ENCODE measurements around the gene TAS2R8.
"Not testable (repeated sequence)": the region's sequence is repeated elsewhere in the genome, so short reads cannot be mapped to it uniquely, and the experiment has no call there.

Gene TAS2R8

DNA sequence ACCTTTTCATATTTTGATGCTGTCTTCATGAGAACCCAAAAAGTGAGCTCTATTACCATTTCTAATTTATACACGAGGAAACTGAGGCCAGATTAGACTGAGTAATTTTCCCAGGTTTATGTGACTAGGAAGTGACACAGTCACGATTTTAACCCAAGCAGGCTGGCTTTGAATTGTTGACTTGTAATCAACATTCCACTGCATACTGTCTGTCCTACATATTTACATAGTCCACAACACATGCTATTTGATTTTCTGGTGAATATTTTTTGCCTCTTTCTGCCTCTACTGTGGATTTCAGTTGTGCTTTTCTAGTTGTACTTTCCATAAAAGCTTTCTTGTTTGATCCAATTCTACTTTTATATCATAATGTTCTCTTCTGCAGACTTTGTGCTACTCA is 12.9 kb downstream of the TAS2R8 start:
- H4K20me1 ChIP-seq (ENCODE audit: insufficient read depth, low read length) = no peaks in the 10 kb centered on the region
- H3K79me2 ChIP-seq (ENCODE audit: insufficient read depth, low read length) = no peaks in the 10 kb centered on the region
- TF ChIP-seq, protein P1, sequence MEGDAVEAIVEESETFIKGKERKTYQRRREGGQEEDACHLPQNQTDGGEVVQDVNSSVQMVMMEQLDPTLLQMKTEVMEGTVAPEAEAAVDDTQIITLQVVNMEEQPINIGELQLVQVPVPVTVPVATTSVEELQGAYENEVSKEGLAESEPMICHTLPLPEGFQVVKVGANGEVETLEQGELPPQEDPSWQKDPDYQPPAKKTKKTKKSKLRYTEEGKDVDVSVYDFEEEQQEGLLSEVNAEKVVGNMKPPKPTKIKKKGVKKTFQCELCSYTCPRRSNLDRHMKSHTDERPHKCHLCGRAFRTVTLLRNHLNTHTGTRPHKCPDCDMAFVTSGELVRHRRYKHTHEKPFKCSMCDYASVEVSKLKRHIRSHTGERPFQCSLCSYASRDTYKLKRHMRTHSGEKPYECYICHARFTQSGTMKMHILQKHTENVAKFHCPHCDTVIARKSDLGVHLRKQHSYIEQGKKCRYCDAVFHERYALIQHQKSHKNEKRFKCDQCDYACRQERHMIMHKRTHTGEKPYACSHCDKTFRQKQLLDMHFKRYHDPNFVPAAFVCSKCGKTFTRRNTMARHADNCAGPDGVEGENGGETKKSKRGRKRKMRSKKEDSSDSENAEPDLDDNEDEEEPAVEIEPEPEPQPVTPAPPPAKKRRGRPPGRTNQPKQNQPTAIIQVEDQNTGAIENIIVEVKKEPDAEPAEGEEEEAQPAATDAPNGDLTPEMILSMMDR (IDR thresholded peaks at IDR 0.05; ENCODE audit: low read length) = no peak
- no peak for TF ChIP-seq EZH2 (IDR thresholded peaks at IDR 0.05; ENCODE audit: borderline replicate concordance, low read length)
- no peaks in the 10 kb centered on the region for H3K9me2 ChIP-seq (ENCODE audit: low read depth, low read length)
- H3K4me3 ChIP-seq (ENCODE audit: low read depth, low read length, poor library complexity, severe bottlenecking) = no peak overlapping the region
- no peak overlapping the region for H3K4me2 ChIP-seq (ENCODE audit: low read length)
- H3K27me3 ChIP-seq (ENCODE audit: insufficient read depth, low read length) = no peaks in the 10 kb centered on the region
- no peak overlapping the region for H2AFZ ChIP-seq (ENCODE audit: low read length)
- no peaks in the 10 kb centered on the region for H3F3A ChIP-seq (ENCODE audit: insufficient read depth, low read length)
- H3K36me3 ChIP-seq (ENCODE audit: insufficient read depth, low read length) = no peaks in the 10 kb centered on the region
- no peaks in the 10 kb centered on the region for H3K4me1 ChIP-seq (ENCODE audit: insufficient read depth, low read length, severe bottlenecking)
- no peak overlapping the region for H3K27ac ChIP-seq (ENCODE audit: low read depth, low read length, poor library complexity, severe bottlenecking)
- H3K9me3 ChIP-seq (ENCODE audit: low read length) = no peaks in the 10 kb centered on the region
- H3K9ac ChIP-seq (ENCODE audit: low read length) = no peak overlapping the region

- H3K27me3 ChIP-seq (ENCODE audit: insufficient read depth, low read length); H3K36me3 ChIP-seq (ENCODE audit: insufficient read depth, low read length); H3F3A ChIP-seq (ENCODE audit: insufficient read depth, low read length): not testable (repeated sequence)
Observed at GRCh38 chr12:10791769-10792168, 15.3 kb downstream of the TAS2R8 start.

DNA sequence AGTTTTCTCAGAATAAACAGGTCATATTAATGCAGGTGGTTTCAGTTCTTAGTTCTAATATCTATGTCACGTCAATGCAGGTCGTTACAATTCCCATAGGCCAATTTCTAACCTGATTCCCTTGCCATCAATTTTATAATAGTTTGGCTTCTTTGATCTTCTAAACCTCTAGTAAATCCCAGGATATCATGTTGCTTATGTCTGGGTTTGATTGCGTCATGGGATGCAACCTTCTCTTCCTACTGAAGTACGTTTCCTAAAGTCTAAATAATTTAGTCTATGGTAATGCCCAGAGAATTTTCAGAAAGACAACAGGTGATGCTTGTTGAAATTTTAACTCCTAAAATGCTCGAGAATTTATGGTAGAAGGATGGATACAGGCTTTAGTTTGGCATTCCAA is 23.8 kb downstream of the TAS2R8 start:
- H3K27me3 ChIP-seq (ENCODE audit: insufficient read depth, low read length) = no peaks in the 10 kb centered on the region
- H3K27ac ChIP-seq (ENCODE audit: low read depth, low read length, poor library complexity, severe bottlenecking) = no peak overlapping the region
- H3K4me3 ChIP-seq (ENCODE audit: low read depth, low read length, poor library complexity, severe bottlenecking) = no peak overlapping the region
- no peaks in the 10 kb centered on the region for H3K9me2 ChIP-seq (ENCODE audit: low read depth, low read length)
- no peaks in the 10 kb centered on the region for H4K20me1 ChIP-seq (ENCODE audit: insufficient read depth, low read length)
- H3K79me2 ChIP-seq (ENCODE audit: insufficient read depth, low read length) = no peaks in the 10 kb centered on the region
- no peak overlapping the region for H2AFZ ChIP-seq (ENCODE audit: low read length)
- no peaks in the 10 kb centered on the region for H3K4me1 ChIP-seq (ENCODE audit: insufficient read depth, low read length, severe bottlenecking)
- no peak overlapping the region for H3K4me2 ChIP-seq (ENCODE audit: low read length)
- H3K9me3 ChIP-seq (ENCODE audit: low read length) = no peaks in the 10 kb centered on the region
- peaks cover 3% of the 10 kb centered on the region; the same call in 1 of the 2 replicates for H3F3A ChIP-seq (ENCODE audit: insufficient read depth, low read length)
- H3K9ac ChIP-seq (ENCODE audit: low read length) = no peak overlapping the region
- TF ChIP-seq, protein P1 (IDR thresholded peaks at IDR 0.05; ENCODE audit: low read length) = no peak
- no peak for TF ChIP-seq EZH2 (IDR thresholded peaks at IDR 0.05; ENCODE audit: borderline replicate concordance, low read length)
- H3K36me3 ChIP-seq (ENCODE audit: insufficient read depth, low read length) = no peaks in the 10 kb centered on the region

More at GRCh38 chr12:10791769-10792168, 15.3 kb downstream of the TAS2R8 start:
- H3K27ac ChIP-seq (ENCODE audit: low read depth, low read length, poor library complexity, severe bottlenecking); H3K4me3 ChIP-seq (ENCODE audit: low read depth, low read length, poor library complexity, severe bottlenecking); H3K9ac ChIP-seq (ENCODE audit: low read length); H3K9me3 ChIP-seq (ENCODE audit: low read length); H4K20me1 ChIP-seq (ENCODE audit: insufficient read depth, low read length); H2AFZ ChIP-seq (ENCODE audit: low read length); H3K4me1 ChIP-seq (ENCODE audit: insufficient read depth, low read length, severe bottlenecking); H3K9me2 ChIP-seq (ENCODE audit: low read depth, low read length); H3K79me2 ChIP-seq (ENCODE audit: insufficient read depth, low read length); H3K4me2 ChIP-seq (ENCODE audit: low read length): not testable (repeated sequence)

GRCh38 chr12:10779103-10779502 is 28.0 kb downstream of the TAS2R8 start:
- no peak overlapping the region for H3K9ac ChIP-seq (ENCODE audit: low read length)
- no peaks in the 10 kb centered on the region for H3K9me2 ChIP-seq (ENCODE audit: low read depth, low read length)
- H3K9me3 ChIP-seq (ENCODE audit: low read length) = no peaks in the 10 kb centered on the region
- no peak overlapping the region for H2AFZ ChIP-seq (ENCODE audit: low read length)
- H3K36me3 ChIP-seq (ENCODE audit: insufficient read depth, low read length) = no peaks in the 10 kb centered on the region
- no peaks in the 10 kb centered on the region for H3K27me3 ChIP-seq (ENCODE audit: insufficient read depth, low read length)
- TF ChIP-seq, protein P1 (IDR thresholded peaks at IDR 0.05; ENCODE audit: low read length) = no peak
- no peak for TF ChIP-seq EZH2 (IDR thresholded peaks at IDR 0.05; ENCODE audit: borderline replicate concordance, low read length)
- no peaks in the 10 kb centered on the region for H4K20me1 ChIP-seq (ENCODE audit: insufficient read depth, low read length)
- H3K4me3 ChIP-seq (ENCODE audit: low read depth, low read length, poor library complexity, severe bottlenecking) = no peak overlapping the region
- peaks cover 3% of the 10 kb centered on the region; the same call in 1 of the 2 replicates for H3F3A ChIP-seq (ENCODE audit: insufficient read depth, low read length)
- no peak overlapping the region for H3K27ac ChIP-seq (ENCODE audit: low read depth, low read length, poor library complexity, severe bottlenecking)
- H3K4me1 ChIP-seq (ENCODE audit: insufficient read depth, low read length, severe bottlenecking) = no peaks in the 10 kb centered on the region
- no peak overlapping the region for H3K4me2 ChIP-seq (ENCODE audit: low read length)
- H3K79me2 ChIP-seq (ENCODE audit: insufficient read depth, low read length) = no peaks in the 10 kb centered on the region
